Smooth muscle cell (in vitro differentiated cells): Measurements from ENCODE around the gene XPR1. TPM values are rescaled to one million over a fixed set of nuclear protein-coding genes. Genes with fewer than 3 reads are reported as not detected.

Experiments
- DNase-seq: peaks from one replicate; lab custom pipeline; 2025; ENCODE audit not compliant: unreplicated experiment; lab: John Stamatoyannopoulos, UW
- H2AFZ ChIP-seq: fragments of 200-600 bp; sonication (generic); 2 replicates; pipeline ENCODE4 v1.6.0; 2016; ENCODE audit warnings: antibody characterized with exemption, low read depth, mild to moderate bottlenecking
- H3F3A ChIP-seq: fragments of 200-600 bp; sonication (generic); 2 replicates; pipeline ENCODE4 v1.6.0; 2017; ENCODE audit warnings: antibody characterized with exemption, low read depth
- H3K27ac ChIP-seq: fragments of 200-600 bp; sonication (generic); 2 replicates; pipeline ENCODE4 v1.5.1; 2016; ENCODE audit warnings: low read depth, mild to moderate bottlenecking
- H3K27me3 ChIP-seq: fragments of 200-600 bp; sonication (generic); 2 replicates; pipeline ENCODE4 v1.6.1; 2016; ENCODE audit warnings: low read depth, mild to moderate bottlenecking
- H3K36me3 ChIP-seq: fragments of 200-600 bp; sonication (generic); 2 replicates; pipeline ENCODE4 v1.5.1; 2016; ENCODE audit warnings: low read depth
- H3K4me1 ChIP-seq: fragments of 200-600 bp; sonication (generic); 2 replicates; pipeline ENCODE4 v1.5.1; 2016; ENCODE audit warnings: low read depth
- H3K4me2 ChIP-seq: fragments of 200-600 bp; sonication (generic); 2 replicates; pipeline ENCODE4 v1.6.0; 2016; ENCODE audit warnings: mild to moderate bottlenecking
- H3K4me3 ChIP-seq: fragments of 200-600 bp; sonication (generic); 2 replicates; pipeline ENCODE4 v1.5.1; 2016; ENCODE audit warnings: mild to moderate bottlenecking
- H3K79me2 ChIP-seq: fragments of 200-600 bp; sonication (generic); 2 replicates; pipeline ENCODE4 v1.6.0; 2016; ENCODE audit warnings: low read depth, mild to moderate bottlenecking
- H3K9ac ChIP-seq: fragments of 200-600 bp; sonication (generic); 2 replicates; pipeline ENCODE4 v1.6.0; 2016; ENCODE audit warnings: low read depth
- H3K9me3 ChIP-seq: fragments of 200-600 bp; sonication (generic); replicated peaks from 2 replicates; pipeline ENCODE4 v1.5.1; 2016; ENCODE audit warnings: low read depth
- H4K20me1 ChIP-seq: fragments of 200-600 bp; sonication (generic); 2 replicates; pipeline ENCODE4 v1.6.0; 2016; ENCODE audit warnings: low read depth
- CTCF ChIP-seq: fragments of 200-600 bp; sonication (generic); IDR thresholded peaks from 2 replicates; pipeline ENCODE4 v1.5.1; 2017; ENCODE audit warnings: borderline replicate concordance, mild to moderate bottlenecking, antibody characterized with exemption; ENCODE audit not compliant: insufficient read depth, poor library complexity, severe bottlenecking
- WGBS: methylation state at CpG from one replicate; pipeline ENCODE4 v1.1.7; 2016; ENCODE audit warnings: low lambda C conversion rate; 5-methylcytosine and 5-hydroxymethylcytosine counted together
- polyA plus RNA-seq: library from polyadenylated mRNA; unstranded; fragments of >200 nt; fragmentation: Nextera tagmentation; extraction: Ambion mirVana; gene quantifications from 2 replicates; pipeline ENCODE4 v1.2.1, GENCODE V29; 2016
- total RNA-seq: library from RNA; depleted of rRNA; stranded (reverse); fragments of >200 nt; gene quantifications from 2 replicates; pipeline ENCODE4 v1.2.3, GENCODE V29; 2014

XPR1 gene
- total and polyA plus RNA-seq, 2 experiments from 2014 or later = 9.5 to 27.6 TPM

- Histone ChIP-seq H2AFZ (no peak overlapping the region), H3F3A (no peaks in the 10 kb centered on the region), H3K79me2 (no peaks in the 10 kb centered on the region), H3K27ac (no peak overlapping the region), H3K4me3 (no peak overlapping the region), H3K9ac (no peak overlapping the region), H3K36me3 (no peaks in the 10 kb centered on the region), H4K20me1 (no peaks in the 10 kb centered on the region), H3K4me2 (no peak overlapping the region), H3K4me1 (peaks cover 35% of the 10 kb centered on the region), H3K9me3 (no peaks in the 10 kb centered on the region), H3K27me3 (no peaks in the 10 kb centered on the region)
- DNase-seq = no peak
- TF ChIP-seq CTCF = no peak
- 94% methylated on average over 3 of the region's 3 CpGs for WGBS
These were observed 209.6 kb downstream of the XPR1 start for GRCh38 chr1:180841415-180841814.

- no peaks in the 10 kb centered on the region for H3K27me3 ChIP-seq
- peaks cover 35% of the 10 kb centered on the region for H3K4me1 ChIP-seq
- TF ChIP-seq CTCF = no peak
- no peak overlapping the region for H2AFZ ChIP-seq
- H3F3A ChIP-seq = no peaks in the 10 kb centered on the region
- no peak overlapping the region for H3K4me2 ChIP-seq
- 42% methylated on average over 1 of the region's 1 CpG for WGBS
- H4K20me1 ChIP-seq = no peaks in the 10 kb centered on the region
- H3K79me2 ChIP-seq = no peaks in the 10 kb centered on the region
- no peaks in the 10 kb centered on the region for H3K9me3 ChIP-seq
- no peaks in the 10 kb centered on the region for H3K36me3 ChIP-seq
- H3K4me3 ChIP-seq = no peak overlapping the region
- no peak overlapping the region for H3K9ac ChIP-seq
- H3K27ac ChIP-seq = no peak overlapping the region
- DNase-seq = no peak
These were observed 210.2 kb downstream of the XPR1 start for GRCh38 chr1:180842052-180842451.

GRCh38 chr1:180842491-180843275 lies 210.9 kb downstream of the XPR1 start:
- no peak for TF ChIP-seq CTCF
- no peak overlapping the region for H3K4me3 ChIP-seq
- no peaks in the 10 kb centered on the region for H3K79me2 ChIP-seq
- 85% methylated on average over 5 of the region's 5 CpGs for WGBS
- H3K27me3 ChIP-seq = no peaks in the 10 kb centered on the region
- peaks cover 28% of the 10 kb centered on the region for H3K4me1 ChIP-seq
- H3K36me3 ChIP-seq = no peaks in the 10 kb centered on the region
- H3K9me3 ChIP-seq = no peaks in the 10 kb centered on the region
- H3K4me2 ChIP-seq = no peak overlapping the region
- no peak overlapping the region for H3K27ac ChIP-seq
- no peak for DNase-seq
- H3K9ac ChIP-seq = no peak overlapping the region
- no peaks in the 10 kb centered on the region for H3F3A ChIP-seq
- no peak overlapping the region for H2AFZ ChIP-seq
- no peaks in the 10 kb centered on the region for H4K20me1 ChIP-seq

GRCh38 chr1:180845352-180845751 lies 213.5 kb downstream of the XPR1 start:
- Histone ChIP-seq H3K27ac (no peak overlapping the region), H3K9ac (no peak overlapping the region), H3K36me3 (no peaks in the 10 kb centered on the region), H3K79me2 (no peaks in the 10 kb centered on the region), H2AFZ (no peak overlapping the region), H3K4me2 (no peak overlapping the region), H3F3A (no peaks in the 10 kb centered on the region), H3K4me1 (peaks cover 22% of the 10 kb centered on the region), H3K27me3 (no peaks in the 10 kb centered on the region), H3K4me3 (no peak overlapping the region), H3K9me3 (no peaks in the 10 kb centered on the region), H4K20me1 (no peaks in the 10 kb centered on the region)
- 100% methylated on average over 1 of the region's 1 CpG for WGBS
- DNase-seq = no peak
- no peak for TF ChIP-seq CTCF
